ENCODE data around the gene TSHZ3. TPM values are rescaled to one million over a fixed set of nuclear protein-coding genes. Genes with fewer than 3 reads are reported as not detected.

TSHZ3 gene
- total and polyA plus RNA-seq, 2 of the 13 experiments (the other 11 are each of a cell fraction or from before 2014, with no cell fraction given), result not detected

GRCh38 chr19:31262725-31263191, 86.5 kb downstream of the TSHZ3 start:
- no peak overlapping the region for H2AFZ ChIP-seq (ENCODE audit: low read length)
- ChIA-PET POLR2A (no interaction called here), CTCF (ENCODE audit: low intra/inter-chr PET ratio, low total read pairs) (no interaction called here)
- TF ChIP-seq RARG (CRISPR knock-in tag; IDR thresholded peaks at IDR 0.05; ENCODE audit: low read depth) (no peak), ZNF761 (CRISPR knock-in tag; conservative IDR thresholded peaks at IDR 0.05) (no peak), GZF1 (CRISPR knock-in tag; IDR thresholded peaks at IDR 0.05) (no peak), SCMH1 (CRISPR knock-in tag; IDR thresholded peaks at IDR 0.05; ENCODE audit: borderline replicate concordance) (no peak), NFIB (CRISPR knock-in tag; IDR thresholded peaks at IDR 0.05; ENCODE audit: borderline replicate concordance) (no peak), ZFP36 (IDR thresholded peaks at IDR 0.05; ENCODE audit: borderline replicate concordance, low read depth, low read length, partially characterized antibody) (no peak), ZSCAN9 (CRISPR knock-in tag; IDR thresholded peaks at IDR 0.05; ENCODE audit: borderline replicate concordance) (no peak), REXO4 (CRISPR knock-in tag; IDR thresholded peaks at IDR 0.05; ENCODE audit: borderline replicate concordance) (no peak), TOPORS (CRISPR knock-in tag; IDR thresholded peaks at IDR 0.05) (no peak), ZNF513 (CRISPR knock-in tag; conservative IDR thresholded peaks at IDR 0.05) (no peak), ZNF136 (CRISPR knock-in tag; IDR thresholded peaks at IDR 0.05; ENCODE audit: low read depth) (no peak), TBP (CRISPR knock-in tag; IDR thresholded peaks at IDR 0.05) (no peak), U2AF1 (optimal IDR thresholded peaks at IDR 0.05; ENCODE audit: low read depth, low read length) (no peak), ZFYVE20 (CRISPR knock-in tag; IDR thresholded peaks at IDR 0.05; ENCODE audit: borderline replicate concordance, low read depth) (no peak), ZNF589 (CRISPR knock-in tag; conservative IDR thresholded peaks at IDR 0.05) (no peak), ZNF776 (CRISPR knock-in tag; IDR thresholded peaks at IDR 0.05) (no peak)
- TF ChIP-seq, protein P1, sequence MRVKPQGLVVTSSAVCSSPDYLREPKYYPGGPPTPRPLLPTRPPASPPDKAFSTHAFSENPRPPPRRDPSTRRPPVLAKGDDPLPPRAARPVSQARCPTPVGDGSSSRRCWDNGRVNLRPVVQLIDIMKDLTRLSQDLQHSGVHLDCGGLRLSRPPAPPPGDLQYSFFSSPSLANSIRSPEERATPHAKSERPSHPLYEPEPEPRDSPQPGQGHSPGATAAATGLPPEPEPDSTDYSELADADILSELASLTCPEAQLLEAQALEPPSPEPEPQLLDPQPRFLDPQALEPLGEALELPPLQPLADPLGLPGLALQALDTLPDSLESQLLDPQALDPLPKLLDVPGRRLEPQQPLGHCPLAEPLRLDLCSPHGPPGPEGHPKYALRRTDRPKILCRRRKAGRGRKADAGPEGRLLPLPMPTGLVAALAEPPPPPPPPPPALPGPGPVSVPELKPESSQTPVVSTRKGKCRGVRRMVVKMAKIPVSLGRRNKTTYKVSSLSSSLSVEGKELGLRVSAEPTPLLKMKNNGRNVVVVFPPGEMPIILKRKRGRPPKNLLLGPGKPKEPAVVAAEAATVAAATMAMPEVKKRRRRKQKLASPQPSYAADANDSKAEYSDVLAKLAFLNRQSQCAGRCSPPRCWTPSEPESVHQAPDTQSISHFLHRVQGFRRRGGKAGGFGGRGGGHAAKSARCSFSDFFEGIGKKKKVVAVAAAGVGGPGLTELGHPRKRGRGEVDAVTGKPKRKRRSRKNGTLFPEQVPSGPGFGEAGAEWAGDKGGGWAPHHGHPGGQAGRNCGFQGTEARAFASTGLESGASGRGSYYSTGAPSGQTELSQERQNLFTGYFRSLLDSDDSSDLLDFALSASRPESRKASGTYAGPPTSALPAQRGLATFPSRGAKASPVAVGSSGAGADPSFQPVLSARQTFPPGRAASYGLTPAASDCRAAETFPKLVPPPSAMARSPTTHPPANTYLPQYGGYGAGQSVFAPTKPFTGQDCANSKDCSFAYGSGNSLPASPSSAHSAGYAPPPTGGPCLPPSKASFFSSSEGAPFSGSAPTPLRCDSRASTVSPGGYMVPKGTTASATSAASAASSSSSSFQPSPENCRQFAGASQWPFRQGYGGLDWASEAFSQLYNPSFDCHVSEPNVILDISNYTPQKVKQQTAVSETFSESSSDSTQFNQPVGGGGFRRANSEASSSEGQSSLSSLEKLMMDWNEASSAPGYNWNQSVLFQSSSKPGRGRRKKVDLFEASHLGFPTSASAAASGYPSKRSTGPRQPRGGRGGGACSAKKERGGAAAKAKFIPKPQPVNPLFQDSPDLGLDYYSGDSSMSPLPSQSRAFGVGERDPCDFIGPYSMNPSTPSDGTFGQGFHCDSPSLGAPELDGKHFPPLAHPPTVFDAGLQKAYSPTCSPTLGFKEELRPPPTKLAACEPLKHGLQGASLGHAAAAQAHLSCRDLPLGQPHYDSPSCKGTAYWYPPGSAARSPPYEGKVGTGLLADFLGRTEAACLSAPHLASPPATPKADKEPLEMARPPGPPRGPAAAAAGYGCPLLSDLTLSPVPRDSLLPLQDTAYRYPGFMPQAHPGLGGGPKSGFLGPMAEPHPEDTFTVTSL (CRISPR knock-in tag; IDR thresholded peaks at IDR 0.05; ENCODE audit: borderline replicate concordance), result no peak
- H3K79me2 ChIP-seq (ENCODE audit: insufficient read depth, low read length), result no peaks in the 10 kb centered on the region
- WGBS (ENCODE audit: low lambda C conversion rate), result 25% methylated on average over 9 of the region's 10 CpGs
- H3K4me1 ChIP-seq (ENCODE audit: insufficient read depth, low read length), result no peaks in the 10 kb centered on the region
- no TSS peak for BruUV-seq (replicated peaks)
- intact Hi-C loops (cut with micrococcal nuclease; ENCODE audit: unreplicated experiment) (no loop called here), in situ Hi-C loops (cut with HindIII; ENCODE audit: extremely low pct_ligation_motif_present, low pct_unique_long_range_greater_than_20kb) (no loop called here)
- no peaks in the 10 kb centered on the region for H3K27me3 ChIP-seq (ENCODE audit: control insufficient read depth in 1 of 2, insufficient read depth in 2 of 2, low read length in 2 of 2)
- H4K20me1 ChIP-seq (ENCODE audit: insufficient read depth, low read length), result no peaks in the 10 kb centered on the region
- H3K9ac ChIP-seq (ENCODE audit: insufficient read depth, low read depth, low read length), result no peak overlapping the region
- no peak overlapping the region for H3K4me3 ChIP-seq (replicated peaks in 1 of 3; ENCODE audit: insufficient read depth in 1 of 3, low read depth in 2 of 3, low read length in 3 of 3)
- no peak overlapping the region for H3K27ac ChIP-seq (ENCODE audit: extremely low read length, insufficient read depth, low read length)
- no peak for DNase-seq (ENCODE audit: low spot score)
- H3K36me3 ChIP-seq (replicated peaks in 1 of 2; ENCODE audit: control insufficient read depth in 1 of 2, insufficient read depth in 2 of 2, low read length in 2 of 2), result no peaks in the 10 kb centered on the region
- H3K9me3 ChIP-seq (ENCODE audit: low read length), result peaks cover 55% of the 10 kb centered on the region
- no peak for ATAC-seq
- no peak overlapping the region for H3K4me2 ChIP-seq (ENCODE audit: low read depth, low read length)
- no peak for FAIRE-seq

Measured in HepG2 (cell line).